Central memory CD4-positive, alpha-beta T cell (primary cell): ENCODE data around the gene MYMX.
"Not testable (repeated sequence)": the region's sequence is repeated elsewhere in the genome, so short reads cannot be mapped to it uniquely, and the experiment has no call there.

Experiments used
- DNase-seq: peaks from one replicate; pipeline ENCODE4 v3.0.0; 2022

The MYMX gene

GRCh38 chr6:44188819-44189218 is 27.9 kb upstream of the MYMX start:
- no peak for DNase-seq

- DNase-seq = no peak
Observed at GRCh38 chr6:44189257-44189656, 27.5 kb upstream of the MYMX start.

- DNase-seq = no peak
Observed at GRCh38 chr6:44190715-44191114, 26.0 kb upstream of the MYMX start.

- no peak for DNase-seq
Observed at GRCh38 chr6:44192428-44193041, 24.2 kb upstream of the MYMX start.

- DNase-seq = no peak
Observed at GRCh38 chr6:44193307-44193910, 23.3 kb upstream of the MYMX start.

- no peak for DNase-seq
Observed at GRCh38 chr6:44194326-44194725, 22.4 kb upstream of the MYMX start.

- not testable (repeated sequence) for DNase-seq
Observed at GRCh38 chr6:44196351-44196750, 20.4 kb upstream of the MYMX start.

- DNase-seq = no peak
Observed at GRCh38 chr6:44198684-44199083, 18.0 kb upstream of the MYMX start.

- no peak for DNase-seq
Observed at GRCh38 chr6:44199883-44200282, 16.8 kb upstream of the MYMX start.

GRCh38 chr6:44201200-44201599 is 15.5 kb upstream of the MYMX start:
- DNase-seq = no peak

- no peak for DNase-seq
Observed at GRCh38 chr6:44201638-44202303, 15.0 kb upstream of the MYMX start.

- DNase-seq = no peak
Observed at GRCh38 chr6:44202332-44202971, 14.3 kb upstream of the MYMX start.

- no peak for DNase-seq
Observed at GRCh38 chr6:44202972-44203750, 13.6 kb upstream of the MYMX start.

GRCh38 chr6:44203955-44204354 is 12.8 kb upstream of the MYMX start:
- no peak for DNase-seq

GRCh38 chr6:44207966-44208365 is 8.8 kb upstream of the MYMX start:
- DNase-seq = no peak

- DNase-seq = no peak
Observed at GRCh38 chr6:44211284-44211683, 5.4 kb upstream of the MYMX start.

- DNase-seq = no peak
Observed at GRCh38 chr6:44214307-44214706, 2.4 kb upstream of the MYMX start.

GRCh38 chr6:44217332-44218143 is 812 bp downstream of the MYMX start:
- DNase-seq = no peak

GRCh38 chr6:44219053-44219814 is 2.5 kb downstream of the MYMX start:
- no peak for DNase-seq

- no peak for DNase-seq
Observed at GRCh38 chr6:44219815-44220784, 3.4 kb downstream of the MYMX start.
